BE2C (cell line): ENCODE data around the gene MORF4L2.

Source experiments
- DNase-seq: peaks from one replicate; pipeline ENCODE4 v3.0.0-alpha.2; 2020
- H3K27me3 ChIP-seq: fragments of 250-450 bp; sonication (Bioruptor Pico); 2 replicates; pipeline ENCODE4 v1.5.1; 2020; ENCODE audit warnings: mild to moderate bottlenecking
- H3K36me3 ChIP-seq: fragments of 250-450 bp; sonication (Bioruptor Pico); 2 replicates; pipeline ENCODE4 v1.5.1; 2020; ENCODE audit warnings: mild to moderate bottlenecking
- H3K4me1 ChIP-seq: fragments of 250-450 bp; sonication (Bioruptor Pico); 2 replicates; pipeline ENCODE4 v1.5.1; 2020
- H3K4me3 ChIP-seq: 2 replicates; pipeline ENCODE4 v1.5.1; 2011; ENCODE audit warnings: low read depth, low read length
- H3K9me3 ChIP-seq: fragments of 250-450 bp; sonication (Bioruptor Pico); 2 replicates; pipeline ENCODE4 v1.5.1; 2020
- TF ChIP-seq, protein P1 (sequence below): IDR thresholded peaks from 2 replicates; pipeline ENCODE4 v1.5.1; 2012; ENCODE audit warnings: mild to moderate bottlenecking, low read depth, low read length

Gene MORF4L2

DNA sequence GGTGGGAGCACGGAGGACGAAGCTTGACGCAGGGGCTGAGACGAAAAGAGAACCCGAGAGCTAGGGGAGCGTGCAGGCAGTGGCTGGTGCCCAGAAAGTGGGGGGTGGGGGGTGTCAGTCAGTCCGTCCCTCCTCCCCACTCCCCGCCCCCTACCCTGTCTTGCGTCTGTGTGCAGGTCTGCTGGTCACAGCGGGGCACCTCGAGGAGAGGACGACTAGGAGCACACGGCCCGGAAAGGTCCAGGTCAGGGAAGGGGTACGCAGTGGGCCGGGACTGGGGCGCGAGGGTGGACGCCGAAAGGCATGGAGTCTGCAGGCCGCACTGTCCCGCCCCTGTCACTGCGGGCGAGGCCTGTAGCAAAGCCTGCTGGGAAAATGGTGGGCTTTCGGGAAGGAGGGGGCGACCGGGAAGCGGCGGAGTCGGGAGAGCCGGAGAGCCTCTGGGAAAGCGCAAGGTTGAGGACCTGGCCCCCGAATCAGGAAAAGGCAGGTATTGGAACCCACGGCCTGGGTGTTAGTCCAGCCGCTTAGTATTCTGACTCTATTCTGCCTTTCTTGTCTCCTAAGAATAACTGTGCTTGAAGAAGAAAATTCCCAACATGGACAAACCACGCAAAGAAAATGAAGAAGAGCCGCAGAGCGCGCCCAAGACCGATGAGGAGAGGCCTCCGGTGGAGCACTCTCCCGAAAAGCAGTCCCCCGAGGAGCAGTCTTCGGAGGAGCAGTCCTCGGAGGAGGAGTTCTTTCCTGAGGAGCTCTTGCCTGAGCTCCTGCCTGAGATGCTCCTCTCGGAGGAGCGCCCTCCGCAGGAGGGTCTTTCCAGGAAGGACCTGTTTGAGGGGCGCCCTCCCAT is 57.0 kb downstream of the MORF4L2 start:
- Histone ChIP-seq H3K36me3 (no peaks in the 10 kb centered on the region), H3K4me1 (no peaks in the 10 kb centered on the region), H3K27me3 (no peaks in the 10 kb centered on the region), H3K9me3 (no peaks in the 10 kb centered on the region), H3K4me3 (peak overlapping the region; percentile 82)
- TF ChIP-seq, protein P1, sequence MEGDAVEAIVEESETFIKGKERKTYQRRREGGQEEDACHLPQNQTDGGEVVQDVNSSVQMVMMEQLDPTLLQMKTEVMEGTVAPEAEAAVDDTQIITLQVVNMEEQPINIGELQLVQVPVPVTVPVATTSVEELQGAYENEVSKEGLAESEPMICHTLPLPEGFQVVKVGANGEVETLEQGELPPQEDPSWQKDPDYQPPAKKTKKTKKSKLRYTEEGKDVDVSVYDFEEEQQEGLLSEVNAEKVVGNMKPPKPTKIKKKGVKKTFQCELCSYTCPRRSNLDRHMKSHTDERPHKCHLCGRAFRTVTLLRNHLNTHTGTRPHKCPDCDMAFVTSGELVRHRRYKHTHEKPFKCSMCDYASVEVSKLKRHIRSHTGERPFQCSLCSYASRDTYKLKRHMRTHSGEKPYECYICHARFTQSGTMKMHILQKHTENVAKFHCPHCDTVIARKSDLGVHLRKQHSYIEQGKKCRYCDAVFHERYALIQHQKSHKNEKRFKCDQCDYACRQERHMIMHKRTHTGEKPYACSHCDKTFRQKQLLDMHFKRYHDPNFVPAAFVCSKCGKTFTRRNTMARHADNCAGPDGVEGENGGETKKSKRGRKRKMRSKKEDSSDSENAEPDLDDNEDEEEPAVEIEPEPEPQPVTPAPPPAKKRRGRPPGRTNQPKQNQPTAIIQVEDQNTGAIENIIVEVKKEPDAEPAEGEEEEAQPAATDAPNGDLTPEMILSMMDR: peak; percentile 68
- DNase-seq: peak; percentile 73

DNA sequence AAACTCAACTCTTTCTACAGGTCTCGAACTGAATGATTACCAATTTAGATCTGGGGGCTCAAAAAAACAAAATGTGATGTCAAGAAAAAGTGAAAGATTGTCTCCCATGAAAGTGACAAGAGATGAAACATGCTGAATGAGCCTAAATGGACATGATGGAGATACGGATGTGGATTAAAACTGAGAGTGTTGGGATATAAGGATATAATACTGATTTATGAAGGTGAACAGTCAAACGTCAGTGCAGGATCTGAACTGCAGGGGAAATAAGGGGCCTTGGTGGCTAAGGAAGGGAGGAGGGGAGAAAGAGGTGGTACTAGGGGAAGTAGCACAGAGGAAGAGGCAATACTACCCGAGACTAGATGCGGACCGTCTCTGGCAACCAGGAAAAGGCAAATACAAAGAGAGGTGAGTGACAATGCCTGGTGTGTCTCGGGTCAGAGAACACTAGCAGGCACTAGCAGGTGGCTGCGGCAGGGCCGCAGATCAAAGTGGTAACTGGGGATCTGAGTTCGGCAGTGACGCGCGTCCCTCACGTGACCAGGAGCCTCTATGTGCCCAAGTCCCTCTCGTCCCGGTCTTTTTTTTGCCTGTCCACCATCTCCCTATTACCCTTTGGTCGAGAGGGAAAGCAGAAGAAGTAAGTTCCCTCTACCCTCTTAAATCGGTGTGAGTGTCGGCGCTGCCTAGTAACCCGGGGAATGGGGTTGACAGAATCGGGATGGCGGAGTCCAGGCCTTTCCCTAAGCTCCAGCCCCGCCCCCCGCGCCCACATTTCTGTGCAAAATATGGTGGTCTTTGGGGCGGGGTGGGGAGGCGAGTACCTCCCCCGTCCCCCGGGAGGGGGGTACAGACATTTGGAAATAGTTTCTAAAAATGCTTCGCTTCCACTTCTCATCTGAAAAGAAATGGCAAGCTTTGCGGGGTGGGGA is 57.8 kb downstream of the MORF4L2 start, which contains the start of gene TCEAL1:
Gene TCEAL1 (plus strand): TSS at position 590 of the 932 bp plus-strand sequence. CDS start 942 bp downstream, outside the sequence.
- Histone ChIP-seq H3K4me3 (peak within 1 kb of the TSS; percentile 82), H3K27me3 (no peaks in the 10 kb centered on the region), H3K4me1 (no peaks in the 10 kb centered on the region), H3K9me3 (no peaks in the 10 kb centered on the region), H3K36me3 (no peaks in the 10 kb centered on the region)
- peak; percentile 52 for DNase-seq
- TF ChIP-seq, protein P1: no peak

DNA sequence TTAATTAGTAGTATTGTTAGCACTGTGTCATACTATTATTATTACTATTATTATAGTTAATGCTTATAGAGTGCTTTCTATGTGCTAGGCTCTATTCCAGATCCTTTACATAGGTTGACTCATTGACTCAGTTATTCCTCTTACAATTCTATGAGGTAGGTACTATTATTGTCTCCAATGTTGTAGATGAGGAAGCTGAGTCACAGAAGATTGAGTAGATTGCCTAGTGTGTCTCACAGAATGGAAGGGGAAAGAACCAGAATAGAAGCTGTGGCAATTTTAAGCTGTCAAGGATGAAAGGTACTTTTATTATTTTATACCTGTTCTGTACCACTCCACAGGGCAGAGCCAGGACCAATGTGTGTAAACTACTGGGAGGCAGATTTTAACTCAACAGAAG is 59.6 kb downstream of the MORF4L2 start:
- Histone ChIP-seq H3K4me3 (no peak overlapping the region), H3K27me3 (no peaks in the 10 kb centered on the region), H3K9me3 (no peaks in the 10 kb centered on the region), H3K4me1 (no peaks in the 10 kb centered on the region), H3K36me3 (no peaks in the 10 kb centered on the region)
- TF ChIP-seq, protein P1: no peak
- DNase-seq: no peak
